Astrocyte of the cerebellum (primary cell): Measurements from ENCODE around the gene SREK1IP1.
"Not testable (repeated sequence)": the region's sequence is repeated elsewhere in the genome, so short reads cannot be mapped to it uniquely, and the experiment has no call there.

ENCODE experiments used
- DNase-seq: peaks from one replicate; pipeline ENCODE4 v3.0.0-alpha.2; 2011; ENCODE audit warnings: low read depth
- H3K4me3 ChIP-seq: 2 replicates; pipeline ENCODE4 v1.5.1; 2011; ENCODE audit warnings: mild to moderate bottlenecking, low read depth, low read length, moderate library complexity
- CTCF ChIP-seq: IDR thresholded peaks from 2 replicates; pipeline ENCODE4 v1.5.1; 2012; ENCODE audit warnings: low read length, low read depth, moderate library complexity, mild to moderate bottlenecking; ENCODE audit errors: missing control alignments
- in situ Hi-C: cut with HindIII; loops from 2 replicates; pipeline ENCODE4 v1.10.0; 2017; ENCODE audit warnings: low sequenced_read_pairs

SREK1IP1 gene

GRCh38 chr5:64749385-64749784 lies 19.1 kb downstream of the SREK1IP1 start:
- no peak for DNase-seq
- no peak for TF ChIP-seq CTCF
- H3K4me3 ChIP-seq: no peak overlapping the region
- in situ Hi-C loops: no loop called here

- DNase-seq: no peak
- no peak overlapping the region for H3K4me3 ChIP-seq
- in situ Hi-C loops: no loop called here
- TF ChIP-seq CTCF: no peak
These were observed 22.0 kb downstream of the SREK1IP1 start for GRCh38 chr5:64746446-64746845.

- no peak for TF ChIP-seq CTCF
- DNase-seq: no peak
- in situ Hi-C loops: no loop called here
- no peak overlapping the region for H3K4me3 ChIP-seq
These were observed 23.6 kb downstream of the SREK1IP1 start for GRCh38 chr5:64744914-64745313.

- in situ Hi-C loops: no loop called here
- TF ChIP-seq CTCF: no peak
- DNase-seq: no peak
- no peak overlapping the region for H3K4me3 ChIP-seq
These were observed 25.7 kb downstream of the SREK1IP1 start for GRCh38 chr5:64742821-64743220.

GRCh38 chr5:64742411-64742810 lies 26.1 kb downstream of the SREK1IP1 start:
- in situ Hi-C loops: no loop called here
- no peak for TF ChIP-seq CTCF
- no peak for DNase-seq
- no peak overlapping the region for H3K4me3 ChIP-seq

GRCh38 chr5:64727150-64727549 lies 41.3 kb downstream of the SREK1IP1 start:
- in situ Hi-C loops: no loop called here
- DNase-seq: no peak
- no peak for TF ChIP-seq CTCF
- H3K4me3 ChIP-seq: no peak overlapping the region

- TF ChIP-seq CTCF: no peak
- no peak overlapping the region for H3K4me3 ChIP-seq
- in situ Hi-C loops: no loop called here
- DNase-seq: no peak
These were observed 45.9 kb downstream of the SREK1IP1 start for GRCh38 chr5:64722588-64722987.

GRCh38 chr5:64714495-64714894 lies 54.0 kb downstream of the SREK1IP1 start:
- in situ Hi-C loops, DNase-seq, H3K4me3 ChIP-seq: not testable (repeated sequence)
